Measurements from ENCODE around the gene PLA2G4E. TPM values are rescaled to one million over a fixed set of nuclear protein-coding genes. Genes with fewer than 3 reads are reported as not detected.

Gene PLA2G4E
- total RNA-seq, 6 donors from 2014 or later = 0.13 to 5.2 (median 1.1) TPM; not detected in 2

GRCh38 chr15:42018306-42019224, 2.3 kb downstream of the PLA2G4E start:
- no peaks in the 10 kb centered on the region for H3K27me3 ChIP-seq
- no peak for DNase-seq
- no peak for ATAC-seq (ENCODE audit: low FRiP score in 2 of 2)
- H3K9me3 ChIP-seq = no peaks in the 10 kb centered on the region
- TF ChIP-seq EP300 (IDR thresholded peaks at IDR 0.05) = no peak
- TF ChIP-seq POLR2AphosphoS5 (IDR thresholded peaks at IDR 0.05) = no peak
- no peak for TF ChIP-seq CTCF (IDR thresholded peaks at IDR 0.05)
- TF ChIP-seq POLR2A (IDR thresholded peaks at IDR 0.05) = no peak
- peaks cover 0 to 21% (median 3%) of the 10 kb centered on the region in 4 donors for H3K4me1 ChIP-seq
- no peak overlapping the region for H3K4me3 ChIP-seq
- H3K36me3 ChIP-seq = no peaks in the 10 kb centered on the region
- peak overlapping the region in 2 of 4 donors; percentile 33 to 65 for H3K27ac ChIP-seq
- 57 to 83% methylated on average over 1 to 6 of the region's 6 CpGs for WGBS, 2 donors

GRCh38 chr15:42016971-42017370, 3.9 kb downstream of the PLA2G4E start:
- ATAC-seq (ENCODE audit: low FRiP score in 2 of 2) = no peak
- no peaks in the 10 kb centered on the region for H3K9me3 ChIP-seq
- 74 to 84% methylated on average over 4 to 6 of the region's 6 CpGs for WGBS, 2 donors
- TF ChIP-seq POLR2AphosphoS5 (IDR thresholded peaks at IDR 0.05) (no peak), CTCF (IDR thresholded peaks at IDR 0.05) (no peak), POLR2A (IDR thresholded peaks at IDR 0.05) (no peak), EP300 (IDR thresholded peaks at IDR 0.05) (no peak)
- DNase-seq = no peak
- H3K27me3 ChIP-seq = no peaks in the 10 kb centered on the region
- H3K36me3 ChIP-seq = no peaks in the 10 kb centered on the region
- H3K4me3 ChIP-seq = no peak overlapping the region
- H3K27ac ChIP-seq = peak overlapping the region in 1 of 4 donors; percentile 24
- peaks cover 0 to 23% (median 4%) of the 10 kb centered on the region in 4 donors for H3K4me1 ChIP-seq

GRCh38 chr15:42014406-42014805, 6.4 kb downstream of the PLA2G4E start:
- ATAC-seq (ENCODE audit: low FRiP score in 2 of 2) = no peak
- Histone ChIP-seq H3K4me1 (peaks cover 0 to 27% (median 6%) of the 10 kb centered on the region in 4 donors), H3K4me3 (no peak overlapping the region), H3K36me3 (no peaks in the 10 kb centered on the region), H3K27me3 (no peaks in the 10 kb centered on the region), H3K9me3 (no peaks in the 10 kb centered on the region), H3K27ac (peak overlapping the region in 2 of 4 donors; percentile 22 to 85)
- DNase-seq = no peak
- 87 to 96% methylated on average over 4 of the region's 4 CpGs for WGBS, 2 donors
- TF ChIP-seq CTCF (IDR thresholded peaks at IDR 0.05) (no peak), EP300 (IDR thresholded peaks at IDR 0.05) (no peak), POLR2AphosphoS5 (IDR thresholded peaks at IDR 0.05) (no peak), POLR2A (IDR thresholded peaks at IDR 0.05) (no peak)

GRCh38 chr15:42012928-42013482, 7.8 kb downstream of the PLA2G4E start:
- H3K4me3 ChIP-seq = no peak overlapping the region
- H3K36me3 ChIP-seq = no peaks in the 10 kb centered on the region
- peak; percentile 13 to 80 for DNase-seq
- ATAC-seq (ENCODE audit: low FRiP score in 2 of 2) = peak in 1 of 2 donors; percentile 51
- H3K9me3 ChIP-seq = no peaks in the 10 kb centered on the region
- WGBS, 2 donors = 70 to 80% methylated on average over 9 to 10 of the region's 10 CpGs
- TF ChIP-seq CTCF (IDR thresholded peaks at IDR 0.05) (no peak), POLR2A (IDR thresholded peaks at IDR 0.05) (peak in 1 of 4 donors; percentile 43)
- peaks cover 0 to 17% (median 3%) of the 10 kb centered on the region in 4 donors for H3K4me1 ChIP-seq
- H3K27me3 ChIP-seq = no peaks in the 10 kb centered on the region
- peak overlapping the region in 3 of 4 donors; percentile 37 to 85 (median 47) for H3K27ac ChIP-seq
